Measurements from ENCODE around the gene URM1.
A peak's percentile ranks its signal among the peaks of the same experiment; 100 is the strongest.

The URM1 gene

DNA sequence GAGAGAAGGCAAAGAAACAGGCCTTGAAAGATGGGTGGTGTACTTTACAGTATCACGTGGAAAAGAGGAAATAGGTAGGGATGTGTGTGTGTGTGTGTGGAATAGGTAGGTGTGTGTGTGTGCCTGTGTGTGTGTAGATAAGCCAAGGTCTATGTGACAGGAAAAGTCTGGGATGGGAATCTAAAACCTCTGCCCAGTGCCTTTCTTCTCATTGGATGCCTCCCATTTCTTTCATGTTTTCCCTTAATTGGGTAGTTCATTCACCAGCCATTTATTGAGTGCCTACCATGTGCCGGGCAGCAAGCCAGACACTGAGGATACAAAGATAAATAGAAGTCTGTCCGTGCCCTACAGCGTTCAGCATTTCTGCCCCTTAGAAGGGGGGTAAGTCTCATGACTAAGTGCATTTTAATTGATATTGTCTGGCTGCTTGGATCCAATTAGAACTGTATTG is 1.0 kb downstream of the URM1 start:
- DNase-seq (ENCODE audit: low read depth, low spot score) = no peak
- H3K4me3 ChIP-seq = peak overlapping the region; percentile 97

GRCh38 chr9:128372784-128373183 is 1.6 kb downstream of the URM1 start:
- no peak overlapping the region for H3K9ac ChIP-seq (ENCODE audit: insufficient read length)
- no peak overlapping the region for H3K27ac ChIP-seq
- TF ChIP-seq EZH2 (IDR thresholded peaks at IDR 0.05) (no peak), POLR2AphosphoS5 (IDR thresholded peaks at IDR 0.05; ENCODE audit: borderline replicate concordance, low read depth, low read length) (no peak), FOXP2 (optimal IDR thresholded peaks at IDR 0.05; ENCODE audit: control extremely low read depth, extremely low read length, insufficient read depth) (no peak)
- H3K9me3 ChIP-seq (ENCODE audit: low read depth, low read length) = no peaks in the 10 kb centered on the region
- H3K36me3 ChIP-seq (ENCODE audit: insufficient read depth, low read length) = no peaks in the 10 kb centered on the region; the same call in 1 of the 2 replicates
- DNase-seq (ENCODE audit: low read depth, low spot score) = no peak
- no peak overlapping the region for H3K4me3 ChIP-seq

More for the DNA sequence above, 1.0 kb downstream of the URM1 start:
- no peaks in the 10 kb centered on the region for H3K9me3 ChIP-seq (ENCODE audit: low read depth, low read length)
- H3K36me3 ChIP-seq (ENCODE audit: insufficient read depth, low read length) = no peaks in the 10 kb centered on the region
- no peak overlapping the region for H3K27ac ChIP-seq
- H3K9ac ChIP-seq (ENCODE audit: insufficient read length) = peak overlapping the region; percentile 93
- TF ChIP-seq FOXP2 (optimal IDR thresholded peaks at IDR 0.05; ENCODE audit: control extremely low read depth, extremely low read length, insufficient read depth) = no peak
- no peak for TF ChIP-seq EZH2 (IDR thresholded peaks at IDR 0.05)
- no peak for TF ChIP-seq POLR2AphosphoS5 (IDR thresholded peaks at IDR 0.05; ENCODE audit: borderline replicate concordance, low read depth, low read length)

GRCh38 chr9:128374221-128374675 is 3.1 kb downstream of the URM1 start:
- Histone ChIP-seq H3K27ac (no peak overlapping the region), H3K9ac (ENCODE audit: insufficient read length) (no peak overlapping the region), H3K4me3 (no peak overlapping the region), H3K9me3 (ENCODE audit: low read depth, low read length) (no peaks in the 10 kb centered on the region), H3K36me3 (ENCODE audit: insufficient read depth, low read length) (no peaks in the 10 kb centered on the region; the same call in 1 of the 2 replicates)
- no peak for DNase-seq (ENCODE audit: low read depth, low spot score)
- no peak for TF ChIP-seq POLR2AphosphoS5 (IDR thresholded peaks at IDR 0.05; ENCODE audit: borderline replicate concordance, low read depth, low read length)
- no peak for TF ChIP-seq EZH2 (IDR thresholded peaks at IDR 0.05)
- TF ChIP-seq FOXP2 (optimal IDR thresholded peaks at IDR 0.05; ENCODE audit: control extremely low read depth, extremely low read length, insufficient read depth) = no peak

- no peak overlapping the region for H3K4me3 ChIP-seq
- DNase-seq (ENCODE audit: low read depth, low spot score) = no peak
- no peak overlapping the region for H3K9ac ChIP-seq (ENCODE audit: insufficient read length)
- no peak overlapping the region for H3K27ac ChIP-seq
- TF ChIP-seq FOXP2 (optimal IDR thresholded peaks at IDR 0.05; ENCODE audit: control extremely low read depth, extremely low read length, insufficient read depth) = no peak
- no peak for TF ChIP-seq EZH2 (IDR thresholded peaks at IDR 0.05)
- TF ChIP-seq POLR2AphosphoS5 (IDR thresholded peaks at IDR 0.05; ENCODE audit: borderline replicate concordance, low read depth, low read length) = no peak
- H3K36me3 ChIP-seq (ENCODE audit: insufficient read depth, low read length) = no peaks in the 10 kb centered on the region; the same call in 1 of the 2 replicates
- H3K9me3 ChIP-seq (ENCODE audit: low read depth, low read length) = no peaks in the 10 kb centered on the region
These were observed 4.7 kb downstream of the URM1 start for GRCh38 chr9:128375865-128376264.

DNA sequence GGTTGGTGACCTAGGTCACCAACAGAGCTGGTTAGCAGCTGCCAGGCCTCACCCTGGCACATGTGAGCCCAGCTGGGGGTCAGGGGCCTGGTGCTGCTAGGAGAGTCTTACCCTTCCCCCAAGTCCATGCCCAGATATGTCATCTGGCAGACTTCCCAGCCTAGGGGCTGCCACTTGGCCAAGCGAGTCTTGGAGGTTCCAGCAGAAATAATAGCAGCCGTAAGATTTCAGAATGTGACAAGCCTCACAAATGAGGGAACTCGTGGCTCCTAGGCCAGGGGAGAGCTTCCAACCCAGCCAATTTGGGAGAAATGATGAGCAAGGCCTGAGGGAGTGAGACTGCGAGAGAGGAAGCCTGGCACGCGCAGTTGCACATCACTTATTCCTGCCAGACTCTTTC is 11.1 kb downstream of the URM1 start:
- no peak overlapping the region for H3K4me3 ChIP-seq
- no peak for TF ChIP-seq POLR2AphosphoS5 (IDR thresholded peaks at IDR 0.05; ENCODE audit: borderline replicate concordance, low read depth, low read length)
- no peak for TF ChIP-seq FOXP2 (optimal IDR thresholded peaks at IDR 0.05; ENCODE audit: control extremely low read depth, extremely low read length, insufficient read depth)
- TF ChIP-seq EZH2 (IDR thresholded peaks at IDR 0.05) = no peak
- H3K36me3 ChIP-seq (ENCODE audit: insufficient read depth, low read length) = peaks cover under 1% of the 10 kb centered on the region; the same call in 1 of the 2 replicates
- no peak overlapping the region for H3K9ac ChIP-seq (ENCODE audit: insufficient read length)
- peak overlapping the region; percentile 42; the same call in 1 of the 2 replicates for H3K27ac ChIP-seq
- DNase-seq (ENCODE audit: low read depth, low spot score) = no peak
- no peaks in the 10 kb centered on the region for H3K9me3 ChIP-seq (ENCODE audit: low read depth, low read length)

DNA sequence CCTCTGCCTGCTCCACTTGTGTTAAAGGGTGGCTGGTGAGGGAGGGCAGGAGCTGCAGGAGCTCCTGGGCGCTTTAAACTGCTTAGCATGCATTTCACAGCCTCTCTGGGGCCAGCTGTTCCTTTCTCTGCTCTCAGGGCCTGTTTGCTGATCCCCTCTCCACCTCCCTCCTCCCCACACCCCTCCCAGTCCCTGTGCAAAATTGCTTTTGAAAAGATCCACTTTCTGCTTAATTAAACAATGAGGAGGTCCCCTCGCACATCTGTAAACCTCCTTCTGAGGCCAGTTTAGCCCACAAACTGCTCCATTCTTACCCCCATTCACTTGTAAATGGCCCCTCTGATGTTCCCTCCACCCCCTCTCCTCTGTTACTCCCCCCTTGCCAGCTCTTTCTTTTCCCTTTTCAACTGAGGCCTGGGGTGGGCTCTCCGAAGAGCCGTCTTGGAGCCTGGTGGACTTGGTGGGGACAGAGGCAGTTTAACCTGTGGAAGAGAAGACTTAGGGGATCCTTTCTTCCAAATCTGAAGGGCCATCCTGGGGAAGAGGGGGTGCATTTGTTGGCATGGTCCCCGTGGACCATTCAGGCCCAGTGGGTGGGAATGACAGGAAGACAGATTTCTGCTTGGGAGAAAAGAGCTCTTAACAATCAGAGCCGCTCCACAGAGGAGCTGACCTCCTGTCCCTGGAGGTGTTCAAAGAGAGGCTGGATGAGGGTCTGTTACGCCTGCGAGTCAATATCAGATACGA is 12.0 kb downstream of the URM1 start:
- H3K4me3 ChIP-seq = no peak overlapping the region
- no peak for DNase-seq (ENCODE audit: low read depth, low spot score)
- TF ChIP-seq EZH2 (IDR thresholded peaks at IDR 0.05) (no peak), FOXP2 (optimal IDR thresholded peaks at IDR 0.05; ENCODE audit: control extremely low read depth, extremely low read length, insufficient read depth) (no peak)
- H3K9ac ChIP-seq (ENCODE audit: insufficient read length) = no peak overlapping the region
- H3K9me3 ChIP-seq (ENCODE audit: low read depth, low read length) = no peaks in the 10 kb centered on the region
- H3K36me3 ChIP-seq (ENCODE audit: insufficient read depth, low read length) = peaks cover 6% of the 10 kb centered on the region; the same call in 1 of the 2 replicates
- 0 out of 2 replicates have a peak overlapping the region, but pooled peaks have one; percentile 0 for H3K27ac ChIP-seq

GRCh38 chr9:128383791-128384190 is 12.6 kb downstream of the URM1 start:
- H3K9me3 ChIP-seq (ENCODE audit: low read depth, low read length) = no peaks in the 10 kb centered on the region
- DNase-seq (ENCODE audit: low read depth, low spot score) = no peak
- TF ChIP-seq POLR2AphosphoS5 (IDR thresholded peaks at IDR 0.05; ENCODE audit: borderline replicate concordance, low read depth, low read length) = no peak
- TF ChIP-seq FOXP2 (optimal IDR thresholded peaks at IDR 0.05; ENCODE audit: control extremely low read depth, extremely low read length, insufficient read depth) = no peak
- no peak for TF ChIP-seq EZH2 (IDR thresholded peaks at IDR 0.05)
- H3K36me3 ChIP-seq (ENCODE audit: insufficient read depth, low read length) = peaks cover 6% of the 10 kb centered on the region; the same call in 1 of the 2 replicates
- no peak overlapping the region for H3K4me3 ChIP-seq
- H3K9ac ChIP-seq (ENCODE audit: insufficient read length) = no peak overlapping the region
- H3K27ac ChIP-seq = no peak overlapping the region

GRCh38 chr9:128384801-128385495 is 13.8 kb downstream of the URM1 start:
- Histone ChIP-seq H3K27ac (no peak overlapping the region), H3K9ac (ENCODE audit: insufficient read length) (no peak overlapping the region), H3K36me3 (ENCODE audit: insufficient read depth, low read length) (peaks cover 10% of the 10 kb centered on the region; the same call in 1 of the 2 replicates), H3K4me3 (no peak overlapping the region), H3K9me3 (ENCODE audit: low read depth, low read length) (no peaks in the 10 kb centered on the region)
- DNase-seq (ENCODE audit: low read depth, low spot score) = no peak
- TF ChIP-seq FOXP2 (optimal IDR thresholded peaks at IDR 0.05; ENCODE audit: control extremely low read depth, extremely low read length, insufficient read depth) (no peak), EZH2 (IDR thresholded peaks at IDR 0.05) (no peak), POLR2AphosphoS5 (IDR thresholded peaks at IDR 0.05; ENCODE audit: borderline replicate concordance, low read depth, low read length) (no peak)

Measured in SK-N-MC (cell line).